Suppressor macrophage treated with lipopolysaccharide for 1 hour (primary cell): ENCODE measurements around the gene FAF2.

ENCODE experiments used
- DNase-seq, 3 donors: peaks; one replicate each; pipeline ENCODE4 v3.0.0-alpha.2; 2020 to 2022

The FAF2 gene

DNA sequence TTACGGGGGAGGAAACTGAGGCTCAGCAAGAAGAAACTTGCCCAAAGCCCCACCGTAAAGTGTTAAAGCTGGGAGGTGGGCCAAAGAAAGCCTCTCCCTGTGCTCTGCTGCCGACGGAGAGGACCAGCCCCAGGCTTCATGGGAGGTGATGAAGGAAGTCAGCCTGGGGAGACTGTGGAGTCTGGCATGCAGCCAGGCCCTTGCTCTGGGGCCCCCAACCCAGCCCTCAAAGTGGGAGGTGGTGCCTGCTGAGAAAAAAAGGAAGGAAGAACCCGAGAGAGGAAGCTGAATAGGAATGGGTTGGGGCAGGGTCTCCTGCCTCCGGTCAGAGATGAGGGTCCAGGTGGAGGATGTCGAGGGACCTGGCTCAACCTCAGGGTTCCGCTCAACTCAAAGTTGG is 85.2 kb downstream of the FAF2 start:
- DNase-seq = no peak

DNA sequence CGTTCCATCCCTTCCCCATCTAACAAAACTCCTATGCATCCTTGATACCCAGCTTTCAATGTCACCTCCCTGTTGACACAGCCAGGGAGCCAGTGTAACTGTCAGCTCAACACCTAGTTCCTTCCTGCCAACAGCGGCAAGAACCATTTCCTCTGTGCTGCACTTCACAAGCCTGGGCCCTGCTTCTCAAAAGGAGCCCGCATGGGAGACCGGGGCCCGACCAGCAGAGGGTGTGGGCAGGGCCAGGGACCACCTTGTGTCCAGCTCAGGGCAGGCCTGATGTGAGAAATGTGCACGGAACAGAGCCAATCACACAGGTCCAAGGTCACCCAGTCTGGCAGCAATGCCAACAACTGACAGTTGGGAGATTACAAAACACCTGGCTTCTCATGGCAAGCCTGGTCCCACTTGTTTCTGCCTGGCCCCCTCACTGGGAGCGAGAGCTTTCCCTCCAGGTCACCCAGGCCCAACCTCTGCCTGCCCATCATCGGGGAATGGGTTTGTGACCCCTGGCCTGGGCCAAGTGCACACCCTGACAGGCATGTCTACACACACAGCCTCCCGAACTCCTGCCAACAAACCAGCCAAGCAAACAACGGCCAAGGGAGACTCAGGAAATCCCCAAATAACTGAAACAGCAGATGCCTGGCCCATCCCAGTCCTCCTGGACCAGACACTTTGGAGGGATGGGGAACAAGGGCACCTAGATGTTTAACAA is 85.9 kb downstream of the FAF2 start:
- no peak for DNase-seq

- no peak for DNase-seq
These were observed 86.5 kb downstream of the FAF2 start for GRCh38 chr5:176534640-176535039.

DNA sequence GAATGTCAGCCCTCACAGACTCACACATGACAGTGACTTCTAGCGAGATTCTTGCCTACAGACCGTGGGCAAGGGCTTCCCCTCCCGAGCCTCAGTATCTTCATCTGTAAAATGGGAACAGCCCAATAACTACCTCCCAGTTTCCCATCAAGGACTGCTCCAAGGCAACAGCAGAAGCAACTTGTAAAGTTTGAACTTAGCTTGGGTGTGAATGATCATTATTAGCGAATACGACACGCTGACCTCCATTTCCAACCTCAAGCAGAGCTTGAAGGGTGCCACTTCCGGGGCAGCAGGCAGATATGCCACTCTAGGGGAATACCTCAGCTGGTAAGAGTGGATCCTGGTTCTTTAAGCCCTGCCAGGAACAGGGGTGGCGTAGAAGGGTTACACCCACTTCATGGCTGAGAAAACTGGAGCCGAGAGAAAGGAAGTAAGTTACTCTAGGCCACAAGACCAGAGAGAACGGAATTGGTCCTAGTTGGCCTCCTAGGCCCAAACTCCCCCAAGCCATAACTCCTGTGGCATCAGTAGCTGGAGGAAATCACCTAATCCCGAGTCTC is 87.0 kb downstream of the FAF2 start:
- DNase-seq = peak; percentile 76 to 82 (median 80)

- DNase-seq = no peak
These were observed 87.5 kb downstream of the FAF2 start for GRCh38 chr5:176535664-176536131.

DNA sequence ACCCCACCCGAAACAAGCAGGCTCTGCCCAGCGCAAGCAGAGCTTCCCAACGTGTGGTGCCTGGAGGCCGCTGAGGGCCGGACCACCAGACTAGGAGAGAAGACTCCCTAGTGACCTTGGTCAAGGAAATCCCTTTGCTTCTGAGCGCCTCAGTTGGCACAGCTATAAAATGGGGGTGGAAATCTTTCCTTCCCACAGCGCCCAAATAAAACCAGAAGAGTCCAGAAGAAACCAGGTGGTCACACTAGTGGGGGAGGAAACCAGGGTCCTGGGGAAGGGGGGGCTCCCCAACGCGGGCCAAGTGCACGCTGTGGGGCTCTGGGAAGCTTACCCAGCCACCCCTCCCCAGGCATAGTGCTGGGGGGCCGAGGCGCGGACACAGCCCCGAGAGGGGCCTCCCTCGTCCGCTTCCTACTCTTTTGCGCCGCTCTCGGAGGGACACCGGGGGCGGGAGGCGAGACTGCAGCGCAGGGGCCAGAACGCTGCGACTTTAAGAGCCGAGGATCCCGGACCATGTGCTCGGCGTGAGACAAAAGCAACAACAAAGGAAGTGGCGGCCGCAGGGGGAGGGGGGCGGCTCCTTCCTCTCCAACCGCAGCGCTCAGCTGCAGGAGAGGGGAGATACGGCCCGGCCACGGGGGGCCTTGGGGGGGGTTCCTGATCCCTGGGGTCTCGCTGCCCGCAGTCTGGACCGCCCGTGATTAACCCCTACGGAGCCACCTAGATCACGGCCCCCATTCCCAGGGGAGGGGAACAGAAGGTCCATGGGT is 88.1 kb downstream of the FAF2 start:
- peak; percentile 71 to 88 (median 75) for DNase-seq

DNA sequence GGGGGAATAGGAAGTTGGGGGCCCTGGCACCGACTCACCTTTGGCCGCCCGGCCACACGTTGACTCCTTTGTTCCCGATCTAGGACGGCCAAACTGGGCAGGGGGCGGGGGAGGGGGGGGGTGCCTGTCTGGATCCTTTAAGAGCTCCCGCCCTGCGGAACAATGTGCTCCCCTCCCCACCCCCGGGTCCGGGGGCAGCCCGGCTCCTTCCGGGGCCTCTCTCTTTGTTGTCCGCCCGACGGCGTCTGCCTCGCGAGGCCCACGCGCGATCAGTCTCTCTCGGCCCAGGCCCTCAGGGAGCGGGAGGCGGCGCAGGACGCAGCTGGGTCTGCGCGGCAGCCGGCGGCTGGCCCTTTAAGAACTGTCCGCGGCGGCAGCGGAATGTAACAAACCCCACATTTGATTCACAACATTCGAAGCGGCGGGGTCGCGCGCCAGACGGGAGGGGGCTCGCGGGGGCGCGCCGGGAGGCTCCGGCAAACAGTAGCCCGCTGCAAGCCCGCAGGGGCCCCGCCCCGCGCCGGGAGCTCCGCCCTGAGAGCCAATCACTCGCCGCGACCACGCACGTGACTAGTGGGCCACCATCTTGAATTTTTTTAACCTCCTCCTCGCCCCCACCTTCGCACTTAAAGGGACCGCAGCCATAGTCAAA is 88.8 kb downstream of the FAF2 start, which contains the start of gene RNF44:
Gene RNF44 (minus strand): TSS at position 501 of the 652 bp plus-strand sequence. CDS start 4,930 bp downstream, outside the sequence.
- DNase-seq = peak; percentile 96 to 98 (median 97)

GRCh38 chr5:176537554-176538229 is 89.5 kb downstream of the FAF2 start:
- DNase-seq = peak; percentile 99 to 100 (median 100)

DNA sequence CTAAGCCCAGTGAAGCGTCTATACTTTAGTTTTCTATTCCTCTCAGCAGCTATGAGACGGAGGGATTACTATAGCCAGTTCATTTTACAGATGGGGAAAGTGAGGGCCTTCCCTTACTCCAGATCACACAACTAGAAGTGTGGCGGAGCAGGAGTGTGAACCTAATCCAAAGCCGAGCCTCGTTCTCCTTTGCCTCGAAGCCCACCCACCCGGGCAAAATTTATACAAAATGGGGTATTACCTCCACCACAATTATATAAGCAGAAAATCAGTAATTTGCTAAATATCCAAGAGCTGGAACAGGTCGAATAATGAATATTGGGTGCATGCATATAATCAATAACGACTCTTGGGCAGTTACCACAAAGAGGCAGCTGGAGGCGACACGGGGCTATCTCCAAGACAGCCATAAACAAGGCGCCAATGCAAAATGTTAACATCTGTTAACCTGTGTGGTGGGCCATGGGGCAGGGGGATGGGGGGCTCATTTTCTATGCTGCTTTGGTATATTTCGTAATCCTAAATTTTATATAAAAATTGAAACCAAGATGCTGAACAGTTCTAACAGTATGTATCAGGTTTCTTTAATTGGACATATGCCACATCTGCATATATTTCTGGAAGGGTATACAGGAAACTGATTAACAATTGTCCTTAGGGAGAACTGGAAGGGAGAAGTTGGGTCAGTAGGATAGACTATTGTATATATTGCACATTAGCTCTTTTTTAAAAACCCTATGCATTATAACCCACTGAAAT is 90.2 kb downstream of the FAF2 start:
- no peak for DNase-seq

DNA sequence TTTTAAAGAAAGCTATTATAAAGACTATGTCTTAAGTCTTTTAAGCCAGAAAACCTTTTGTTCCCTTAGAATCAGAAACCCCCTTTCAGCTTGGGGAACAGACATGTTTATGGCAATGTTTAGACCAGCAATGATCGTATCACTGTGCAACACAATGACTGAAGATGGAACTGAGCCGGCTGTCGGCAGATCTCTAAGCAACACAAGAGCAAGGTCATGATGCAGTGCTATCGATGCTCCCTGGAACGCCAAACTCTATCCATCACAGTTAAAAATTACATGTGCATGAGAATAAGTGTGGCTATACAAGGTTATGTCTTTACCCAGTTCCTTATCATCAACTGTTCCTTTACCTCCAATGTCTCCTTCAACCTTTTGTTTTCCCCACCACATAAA is 90.8 kb downstream of the FAF2 start:
- DNase-seq = no peak

- DNase-seq = no peak
These were observed 92.3 kb downstream of the FAF2 start for GRCh38 chr5:176540476-176540899.

- DNase-seq = no peak
These were observed 92.8 kb downstream of the FAF2 start for GRCh38 chr5:176540956-176541337.

- DNase-seq = peak; percentile 49 to 66 (median 50)
These were observed 93.4 kb downstream of the FAF2 start for GRCh38 chr5:176541338-176542134.

DNA sequence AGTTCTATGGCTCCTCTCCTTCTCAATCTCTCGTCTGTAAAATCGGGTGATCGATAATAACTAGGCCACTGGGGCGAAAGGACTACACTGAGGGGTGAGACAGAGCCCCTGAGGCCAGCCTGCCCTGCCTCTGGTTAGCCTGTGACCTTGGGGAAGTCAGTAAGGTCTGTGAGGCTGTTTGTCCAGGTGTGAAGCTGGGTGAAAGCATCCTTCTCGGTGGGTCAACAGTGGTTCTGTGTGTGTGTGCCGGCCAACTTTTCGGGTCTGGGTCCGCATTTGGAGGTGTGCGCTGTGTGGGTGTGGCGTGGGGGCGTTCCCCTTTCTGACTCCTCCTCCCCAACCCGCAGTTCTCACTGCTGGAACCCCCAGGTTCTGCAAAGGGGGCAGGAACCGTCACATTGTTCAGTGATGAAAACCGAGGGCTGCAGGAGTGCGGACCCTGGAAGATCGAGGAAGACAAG is 94.0 kb downstream of the FAF2 start:
- DNase-seq = no peak

DNA sequence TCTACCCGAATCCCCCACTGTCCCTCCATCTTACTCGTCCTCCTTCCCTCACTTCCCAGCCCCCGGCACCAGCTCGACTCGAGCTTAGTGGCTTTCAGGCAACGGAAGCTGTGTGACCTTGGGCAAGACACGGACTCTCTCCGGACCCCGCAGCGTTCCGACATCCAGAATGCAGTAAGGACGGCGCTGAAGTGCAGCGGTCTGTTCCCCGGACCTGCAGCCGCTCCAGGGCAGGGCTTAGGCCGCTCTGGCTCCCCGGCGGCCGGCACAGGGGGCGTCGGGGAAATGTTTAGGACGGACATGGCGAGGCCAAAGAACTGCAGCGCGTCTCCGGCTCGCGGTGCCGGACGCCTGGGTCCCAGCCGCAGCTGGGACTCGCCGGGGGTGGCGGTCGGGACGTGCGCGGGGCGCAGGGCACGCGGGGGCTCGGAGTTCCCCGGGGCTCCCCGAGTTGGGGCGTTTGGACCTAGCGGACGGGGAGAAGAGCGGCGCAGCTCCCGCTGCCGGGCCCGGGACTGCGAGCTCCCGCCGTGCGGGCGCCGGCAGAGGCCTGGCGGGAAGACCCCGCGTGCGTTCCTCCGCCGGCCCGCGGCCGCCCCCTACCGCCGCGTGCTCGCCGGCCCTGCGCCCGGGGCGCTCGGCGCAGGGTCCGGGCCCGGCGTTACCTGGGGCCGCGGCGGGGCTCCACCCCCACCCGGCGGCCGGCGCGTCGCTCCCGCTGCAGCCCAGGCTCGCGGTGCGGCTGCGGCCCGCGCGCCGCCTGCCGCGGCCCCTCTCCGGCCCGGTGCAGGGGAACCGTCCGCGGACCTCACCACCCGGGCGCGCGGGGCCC is 94.6 kb downstream of the FAF2 start:
- peak in 1 of 3 donors; percentile 63 for DNase-seq

GRCh38 chr5:176543428-176544182 is 95.4 kb downstream of the FAF2 start:
- DNase-seq = peak; percentile 66 to 85 (median 72)

DNA sequence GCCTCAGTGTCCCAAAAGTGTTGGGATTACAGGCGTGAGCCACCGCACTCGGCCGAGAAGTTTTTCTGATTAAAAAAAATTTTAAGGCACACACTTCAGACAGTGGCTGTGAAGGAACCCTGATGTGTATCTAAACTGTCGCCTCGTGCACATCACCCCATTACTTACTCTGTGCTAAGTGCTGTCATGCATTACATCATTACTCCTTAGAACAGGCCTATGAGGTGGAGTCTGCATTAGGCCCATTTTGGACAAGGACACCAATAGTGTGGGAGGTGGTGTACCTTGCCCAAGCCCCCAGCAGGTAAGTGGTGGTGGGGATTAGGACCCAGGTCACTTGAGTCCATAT is 97.2 kb downstream of the FAF2 start:
- no peak for DNase-seq

DNA sequence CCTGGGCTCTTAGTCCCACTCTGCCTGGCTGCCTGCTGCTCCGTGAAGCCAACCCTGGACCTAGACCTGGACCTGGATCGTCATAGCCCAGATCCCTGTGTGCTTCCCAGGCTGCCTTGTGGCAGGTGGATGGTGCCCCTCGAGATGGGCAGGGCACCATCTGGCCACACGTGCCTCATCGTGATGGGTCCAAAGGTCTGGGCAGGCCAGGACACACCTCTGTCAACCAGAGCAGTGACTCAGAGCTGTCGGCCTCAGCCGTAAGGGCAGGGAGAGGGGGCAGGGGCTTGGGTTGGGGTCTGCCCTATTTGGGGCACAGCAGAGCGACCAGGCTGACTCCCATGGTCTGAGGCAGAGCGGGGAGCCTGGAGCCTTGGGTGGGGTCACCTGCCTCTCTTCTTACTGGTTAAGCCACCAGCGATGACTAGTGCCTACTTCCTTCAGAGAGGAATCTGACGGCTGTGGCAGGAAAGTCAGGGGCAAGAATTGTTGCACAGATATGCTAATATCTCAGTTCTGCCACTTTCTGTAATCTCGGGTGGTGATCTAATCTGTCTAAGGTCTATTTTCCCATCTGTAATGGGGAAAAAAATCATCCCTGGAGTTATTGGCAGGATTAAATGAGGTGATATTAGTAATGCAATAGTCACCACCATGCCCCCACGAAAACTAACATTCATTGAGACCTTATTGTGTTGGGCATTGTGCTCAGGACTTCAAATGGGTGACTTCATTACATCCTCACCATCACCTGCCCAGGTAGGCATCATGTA is 97.7 kb downstream of the FAF2 start:
- no peak for DNase-seq
